ENCODE results near the gene MTERF1. TPM values are rescaled to one million over a fixed set of nuclear protein-coding genes. Genes with fewer than 3 reads are reported as not detected.

The MTERF1 gene
- total RNA-seq, 1 experiment from 2014 or later, result 19.8 TPM

- Histone ChIP-seq H3K23ac (ENCODE audit: insufficient read length, low read depth, low read length) (no peak overlapping the region), H2BK15ac (ENCODE audit: low read depth, low read length) (no peak overlapping the region), H3K18ac (ENCODE audit: insufficient read length, low read depth, low read length) (no peak overlapping the region), H4K5ac (ENCODE audit: insufficient read length, low read depth, low read length) (no peak overlapping the region), H3K23me2 (ENCODE audit: insufficient read length, low read depth, low read length, poor library complexity, severe bottlenecking) (no peaks in the 10 kb centered on the region), H2AFZ (ENCODE audit: low read length) (no peak overlapping the region), H3K9ac (ENCODE audit: extremely low read depth, insufficient read length, low read length) (no peak overlapping the region), H2BK5ac (ENCODE audit: insufficient read length, low read length) (no peak overlapping the region), H3K9me3 (ENCODE audit: control insufficient read depth, low read depth, low read length) (no peaks in the 10 kb centered on the region), H4K20me1 (ENCODE audit: control insufficient read depth, insufficient read depth, insufficient read length) (no peaks in the 10 kb centered on the region), H3K4me1 (ENCODE audit: insufficient read depth, low read length) (no peaks in the 10 kb centered on the region), H2BK20ac (ENCODE audit: low read depth, low read length, poor library complexity, severe bottlenecking) (no peak overlapping the region), H3K27me3 (ENCODE audit: insufficient read depth, low read length) (no peaks in the 10 kb centered on the region), H3K56ac (ENCODE audit: insufficient read length, low read depth, low read length) (no peak overlapping the region), H4K91ac (ENCODE audit: insufficient read length, low read depth, low read length) (no peak overlapping the region), H3K79me2 (ENCODE audit: insufficient read depth, low read length) (no peaks in the 10 kb centered on the region), H2BK120ac (ENCODE audit: low read depth, low read length, poor library complexity, severe bottlenecking) (no peak overlapping the region), H3K4me2 (ENCODE audit: insufficient read depth, insufficient read length, low read length) (no peak overlapping the region), H3K27ac (ENCODE audit: insufficient read length, low read depth, low read length) (no peak overlapping the region), H3K14ac (ENCODE audit: insufficient read depth, low read length) (no peak overlapping the region; the same call in 1 of the 2 replicates), H2AK5ac (ENCODE audit: insufficient read length, low read length) (no peak overlapping the region), H2BK12ac (ENCODE audit: insufficient read length, low read depth, low read length) (no peak overlapping the region), H4K8ac (replicated peaks; ENCODE audit: insufficient read length, low read depth, low read length) (no peak overlapping the region), H3K4ac (ENCODE audit: low read depth, low read length) (no peak overlapping the region), H3T11ph (ENCODE audit: low read length) (no peak overlapping the region), H3K79me1 (ENCODE audit: insufficient read depth, low read depth, low read length, poor library complexity, severe bottlenecking) (no peaks in the 10 kb centered on the region)
- peaks cover 0 to 4% of the 10 kb centered on the region in 2 experiments; a peak in 1 of 5 replicates for H3K9me3 Mint-ChIP-seq
- TF ChIP-seq CTCF (conservative IDR thresholded peaks at IDR 0.05), result no peak
- no peak overlapping the region for H3K4me3 Mint-ChIP-seq
- WGBS (ENCODE audit: extremely low coverage, insufficient read length, low lambda C conversion rate), result no CpG with 5 or more reads among the region's 2 CpGs
- H3K27ac Mint-ChIP-seq, result no peak overlapping the region; a peak in 1 of 7 replicates
- H3K27me3 Mint-ChIP-seq (ENCODE audit: low read depth), result no peaks in the 10 kb centered on the region
- no peak for DNase-seq
- H3K4me1 Mint-ChIP-seq, result peaks cover 10% of the 10 kb centered on the region in 2 experiments; a peak in 3 of 4 replicates
- peaks cover 0 to 4% (median 0%) of the 10 kb centered on the region in 3 experiments; a peak in 2 of 7 replicates for H3K36me3 Mint-ChIP-seq (ENCODE audit: insufficient read depth in 1 of 3, low read depth in 3 of 3)
Observed at GRCh38 chr7:91913612-91914011, 33.1 kb upstream of the MTERF1 start.

Data from H9 (cell line).